Measurements from ENCODE around the gene PRR3. TPM values are rescaled to one million over a fixed set of nuclear protein-coding genes. Genes with fewer than 3 reads are reported as not detected.

PRR3 gene
- total RNA-seq, 2 experiments from 2014 or later = 21.7 to 22.0 TPM

DNA sequence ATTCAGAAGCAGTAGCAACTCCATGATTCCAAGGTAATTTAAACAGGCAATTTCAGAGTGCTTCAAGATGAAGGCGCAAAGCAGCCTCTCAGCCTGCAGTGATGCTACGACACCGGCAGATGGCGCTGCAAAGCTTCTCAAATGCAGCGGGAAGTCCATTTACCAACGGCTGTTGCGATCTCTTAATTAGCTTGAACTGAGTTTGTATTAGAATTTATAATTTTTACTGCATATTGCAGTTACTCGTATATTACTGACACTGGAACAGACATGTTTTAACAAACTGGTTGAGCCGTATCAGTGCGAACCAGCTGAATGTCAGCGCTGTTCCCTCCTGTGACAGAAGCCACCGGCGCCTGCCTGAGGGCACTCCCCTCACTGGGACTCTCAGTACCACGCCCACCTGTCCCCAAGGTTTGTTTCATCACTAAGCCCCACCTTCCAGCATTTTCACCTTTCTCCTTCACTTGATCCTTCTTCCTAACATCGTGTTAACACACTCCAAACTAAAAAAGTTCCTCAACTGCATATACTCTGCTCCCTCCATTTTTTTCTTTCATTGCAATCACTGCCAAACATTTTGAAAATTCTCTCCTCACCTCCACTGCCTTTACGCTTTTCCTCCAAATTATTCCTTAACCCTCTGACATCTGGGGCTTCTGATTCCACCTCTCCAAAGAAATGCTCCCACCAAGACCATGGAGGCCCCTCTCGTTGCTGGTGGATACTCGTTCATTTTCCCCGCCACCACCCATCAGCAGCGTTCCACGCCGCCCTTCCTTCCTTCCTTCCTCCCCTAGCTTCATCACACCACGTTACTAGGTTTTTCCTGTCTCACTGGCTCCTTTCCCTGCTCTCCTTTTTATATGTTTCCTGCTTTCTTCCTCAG is 15.3 kb upstream of the PRR3 start:
- peaks cover 2% of the 10 kb centered on the region for H3K36me3 Mint-ChIP-seq (ENCODE audit: low read depth)
- peak; percentile 89 for DNase-seq
- no peaks in the 10 kb centered on the region for H3K9me3 Mint-ChIP-seq
- CTCF ChIA-PET = interaction anchor here (0.6 to 15.5 kb wide), 30 partner anchors 8 to 545 kb away, joined by 3 to 367 read pairs (median 5); partner anchors contain the start of genes DHX16, GNL1 and PRR3
- peak overlapping the region; percentile 71 for H3K4me3 Mint-ChIP-seq
- no peaks in the 10 kb centered on the region for H3K27me3 Mint-ChIP-seq (ENCODE audit: low read depth)
- H3K27ac Mint-ChIP-seq = peak overlapping the region; percentile 20
- intact Hi-C loops (cut with micrococcal nuclease) = loop anchor here (1.0 to 5.0 kb wide), 8 partner anchors 30 to 545 kb away; partner anchors contain the start of genes ABCF1, DHX16 and VARS2
- peaks cover 41% of the 10 kb centered on the region for H3K4me1 Mint-ChIP-seq (ENCODE audit: low read depth)

DNA sequence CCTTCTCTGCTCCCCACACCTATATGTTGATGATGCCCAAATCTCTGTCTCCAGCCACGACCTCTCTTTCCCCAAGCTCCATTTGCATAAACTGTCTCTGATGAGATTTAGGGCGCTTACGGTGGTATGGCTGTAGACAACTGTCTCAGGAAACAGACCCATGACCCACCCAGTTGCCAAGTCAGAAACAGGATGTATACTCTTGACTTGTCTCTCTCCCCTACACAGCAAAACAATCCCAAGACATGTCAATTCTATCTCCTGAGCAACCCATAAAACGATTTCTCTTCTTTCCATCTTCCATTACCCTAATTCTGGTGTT is 14.7 kb upstream of the PRR3 start:
- no peaks in the 10 kb centered on the region for H3K9me3 Mint-ChIP-seq
- CTCF ChIA-PET = interaction anchor here (1.0 to 15.5 kb wide), 16 partner anchors 11 to 545 kb away, joined by 3 to 367 read pairs (median 9); partner anchors contain the start of gene GNL1
- peak overlapping the region; percentile 71 for H3K4me3 Mint-ChIP-seq
- no peaks in the 10 kb centered on the region for H3K27me3 Mint-ChIP-seq (ENCODE audit: low read depth)
- intact Hi-C loops (cut with micrococcal nuclease) = loop anchor here (5.0 kb wide), 2 partner anchors 130 to 370 kb away; partner anchors contain the start of gene VARS2
- H3K27ac Mint-ChIP-seq = peak overlapping the region; percentile 20
- DNase-seq = peak; percentile 31
- peaks cover 41% of the 10 kb centered on the region for H3K4me1 Mint-ChIP-seq (ENCODE audit: low read depth)
- H3K36me3 Mint-ChIP-seq (ENCODE audit: low read depth) = peaks cover 2% of the 10 kb centered on the region

DNA sequence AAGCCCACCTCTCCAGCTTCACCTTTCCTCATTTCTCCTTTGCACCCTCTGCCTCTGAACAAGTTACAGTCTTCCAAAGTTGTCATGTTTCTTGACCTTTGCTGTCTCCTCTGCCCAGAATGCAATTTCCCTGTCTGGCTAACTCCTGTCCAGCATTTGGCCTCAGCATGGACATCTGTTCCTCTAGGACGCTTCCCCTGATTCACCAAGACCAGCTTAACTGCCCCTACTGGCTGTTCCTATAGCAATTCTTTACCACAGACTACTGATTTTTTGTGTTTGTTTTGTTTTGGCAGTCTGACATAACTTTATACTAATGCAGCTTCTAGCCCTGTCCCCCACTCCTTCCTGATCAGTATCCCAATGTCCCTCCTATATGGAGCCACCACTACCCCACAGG is 14.2 kb upstream of the PRR3 start:
- Mint-ChIP-seq H3K4me1 (ENCODE audit: low read depth) (peaks cover 36% of the 10 kb centered on the region), H3K4me3 (no peak overlapping the region), H3K36me3 (ENCODE audit: low read depth) (peaks cover 2% of the 10 kb centered on the region), H3K27me3 (ENCODE audit: low read depth) (no peaks in the 10 kb centered on the region), H3K27ac (peak overlapping the region; percentile 20), H3K9me3 (no peaks in the 10 kb centered on the region)
- CTCF ChIA-PET = interaction anchor here (0.6 to 15.5 kb wide), 15 partner anchors 11 to 544 kb away, joined by 3 to 367 read pairs (median 6); partner anchors contain the start of gene GNL1
- intact Hi-C loops (cut with micrococcal nuclease) = loop anchor here (5.0 kb wide), 2 partner anchors 131 to 369 kb away; partner anchors contain the start of gene VARS2
- no peak for DNase-seq

DNA sequence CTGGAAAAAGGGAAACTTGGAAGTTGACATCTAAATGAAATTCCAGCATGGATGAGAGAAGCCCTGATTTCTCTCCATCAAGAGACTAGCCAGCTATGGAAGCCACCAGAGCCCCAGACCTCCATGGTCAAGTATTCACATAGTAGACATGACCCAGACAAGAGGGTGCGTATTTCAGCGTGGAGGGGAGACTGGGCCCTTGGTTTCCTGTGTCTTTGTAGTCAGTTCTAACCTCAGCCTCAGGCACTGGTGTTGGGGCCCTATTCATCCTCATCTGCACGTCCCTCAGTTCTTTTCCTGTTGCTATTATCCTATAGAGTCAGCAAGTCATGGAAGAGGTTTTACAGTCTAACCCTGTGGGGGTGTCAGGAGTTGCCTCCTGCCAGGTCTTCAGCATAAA is 13.3 kb upstream of the PRR3 start:
- H3K9me3 Mint-ChIP-seq = no peaks in the 10 kb centered on the region
- peaks cover 7% of the 10 kb centered on the region for H3K36me3 Mint-ChIP-seq (ENCODE audit: low read depth)
- H3K4me1 Mint-ChIP-seq (ENCODE audit: low read depth) = peaks cover 33% of the 10 kb centered on the region
- no peaks in the 10 kb centered on the region for H3K27me3 Mint-ChIP-seq (ENCODE audit: low read depth)
- peak; percentile 39 for DNase-seq
- no peak overlapping the region for H3K4me3 Mint-ChIP-seq
- CTCF ChIA-PET = interaction anchor here (1.0 to 15.5 kb wide), 19 partner anchors 10 to 141 kb away, joined by 3 to 367 read pairs (median 6); partner anchors contain the start of gene GNL1
- H3K27ac Mint-ChIP-seq = peak overlapping the region; percentile 71
- intact Hi-C loops (cut with micrococcal nuclease) = loop anchor here (1.0 to 5.0 kb wide), 4 partner anchors 48 to 368 kb away; partner anchors contain the start of gene VARS2

DNA sequence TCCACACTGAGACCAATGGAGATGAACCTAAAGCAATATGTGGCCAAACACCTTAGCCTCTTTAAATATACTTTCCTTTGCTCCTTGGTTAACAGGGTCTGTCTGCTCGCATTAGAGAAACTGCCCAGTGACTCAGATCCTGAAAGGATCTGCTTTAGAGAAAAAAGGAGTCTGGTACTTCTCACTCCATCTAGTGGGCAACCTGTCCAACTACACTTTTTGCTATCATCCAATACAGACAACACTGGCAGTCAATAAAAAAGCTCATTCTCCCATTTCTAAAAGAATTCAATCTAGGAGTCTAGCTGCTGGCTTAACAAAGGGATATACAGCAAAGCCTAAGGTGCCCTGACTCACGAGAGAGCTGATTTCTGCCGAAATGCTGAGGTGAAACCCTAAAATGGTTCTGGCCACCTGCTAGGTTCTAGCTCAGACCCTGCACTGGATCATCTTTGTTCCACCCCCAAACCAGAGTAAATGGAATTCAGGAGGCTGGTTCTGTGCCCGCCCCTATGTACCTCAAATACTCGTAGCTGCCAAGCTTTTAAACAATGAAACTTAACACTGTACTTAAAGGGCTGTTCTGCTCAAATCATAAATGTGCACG is 12.3 kb upstream of the PRR3 start:
- peaks cover 11% of the 10 kb centered on the region for H3K36me3 Mint-ChIP-seq (ENCODE audit: low read depth)
- no peak overlapping the region for H3K4me3 Mint-ChIP-seq
- H3K27ac Mint-ChIP-seq = no peak overlapping the region

DNA sequence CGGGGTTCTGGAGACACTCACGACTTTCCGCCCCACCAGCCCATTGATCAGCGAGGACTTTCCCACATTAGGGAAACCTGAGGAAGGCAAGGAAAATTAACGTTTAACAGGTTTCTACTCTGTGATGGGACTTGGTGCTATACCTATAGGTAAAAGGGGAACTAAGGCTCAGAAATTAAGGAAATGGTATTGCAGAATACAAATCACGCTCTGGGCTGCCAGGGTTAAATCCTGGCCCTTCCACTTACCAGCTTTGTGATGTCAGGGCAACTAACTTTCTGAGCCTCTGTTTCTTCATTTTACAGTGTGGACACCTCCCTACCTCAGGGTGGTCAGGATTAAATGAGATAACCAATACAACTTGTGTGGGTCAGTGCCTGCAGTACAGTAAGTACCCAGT is 9.6 kb upstream of the PRR3 start:
- H3K4me1 Mint-ChIP-seq (ENCODE audit: low read depth) = peaks cover 23% of the 10 kb centered on the region
- H3K36me3 Mint-ChIP-seq (ENCODE audit: low read depth) = peaks cover 26% of the 10 kb centered on the region
- no peak overlapping the region for H3K4me3 Mint-ChIP-seq
- H3K9me3 Mint-ChIP-seq = no peaks in the 10 kb centered on the region
- H3K27ac Mint-ChIP-seq = no peak overlapping the region
- intact Hi-C loops (cut with micrococcal nuclease) = no loop called here
- no peaks in the 10 kb centered on the region for H3K27me3 Mint-ChIP-seq (ENCODE audit: low read depth)
- CTCF ChIA-PET = interaction anchor here (0.9 to 15.5 kb wide), 6 partner anchors 46 to 94 kb away, joined by 3 to 367 read pairs (median 20); no protein-coding TSS in a partner anchor
- DNase-seq = no peak

More for the DNA sequence above, 12.3 kb upstream of the PRR3 start:
- intact Hi-C loops (cut with micrococcal nuclease) = loop anchor here (1.0 to 5.0 kb wide), 4 partner anchors 48 to 368 kb away; partner anchors contain the start of gene VARS2
- H3K27me3 Mint-ChIP-seq (ENCODE audit: low read depth) = no peaks in the 10 kb centered on the region
- DNase-seq = peak; percentile 38
- CTCF ChIA-PET = interaction anchor here (0.7 to 15.5 kb wide), 31 partner anchors 9 to 186 kb away, joined by 3 to 367 read pairs (median 5); partner anchors contain the start of genes ABCF1, GNL1 and PRR3
- no peaks in the 10 kb centered on the region for H3K9me3 Mint-ChIP-seq
- H3K4me1 Mint-ChIP-seq (ENCODE audit: low read depth) = peaks cover 33% of the 10 kb centered on the region

DNA sequence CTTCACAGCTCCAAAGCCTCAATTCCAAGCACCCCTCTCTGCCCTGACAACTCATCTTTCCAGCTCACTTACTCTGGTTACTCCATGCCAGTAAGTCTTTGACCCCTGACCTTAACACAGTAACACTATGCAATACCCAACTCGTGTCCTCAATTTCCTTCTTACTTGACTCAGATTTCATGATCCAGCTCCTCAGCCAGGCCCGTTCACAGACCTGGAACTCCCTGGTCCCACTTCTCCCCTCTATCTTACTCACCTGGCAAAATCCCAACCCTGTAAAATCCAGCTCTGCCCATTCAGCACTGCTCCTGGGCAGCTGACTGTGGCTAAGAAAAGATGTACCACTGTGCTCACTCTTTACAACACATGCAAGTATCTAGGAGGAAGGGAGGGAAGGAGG is 8.7 kb upstream of the PRR3 start:
- no peak for DNase-seq
- intact Hi-C loops (cut with micrococcal nuclease) = no loop called here
- H3K4me3 Mint-ChIP-seq = no peak overlapping the region
- no peaks in the 10 kb centered on the region for H3K27me3 Mint-ChIP-seq (ENCODE audit: low read depth)
- no peaks in the 10 kb centered on the region for H3K9me3 Mint-ChIP-seq
- H3K36me3 Mint-ChIP-seq (ENCODE audit: low read depth) = peaks cover 33% of the 10 kb centered on the region
- H3K4me1 Mint-ChIP-seq (ENCODE audit: low read depth) = peaks cover 18% of the 10 kb centered on the region
- H3K27ac Mint-ChIP-seq = no peak overlapping the region
- CTCF ChIA-PET = interaction anchor here (0.6 to 15.5 kb wide), 5 partner anchors 47 to 124 kb away, joined by 3 to 367 read pairs (median 4); partner anchors contain the start of gene DHX16

DNA sequence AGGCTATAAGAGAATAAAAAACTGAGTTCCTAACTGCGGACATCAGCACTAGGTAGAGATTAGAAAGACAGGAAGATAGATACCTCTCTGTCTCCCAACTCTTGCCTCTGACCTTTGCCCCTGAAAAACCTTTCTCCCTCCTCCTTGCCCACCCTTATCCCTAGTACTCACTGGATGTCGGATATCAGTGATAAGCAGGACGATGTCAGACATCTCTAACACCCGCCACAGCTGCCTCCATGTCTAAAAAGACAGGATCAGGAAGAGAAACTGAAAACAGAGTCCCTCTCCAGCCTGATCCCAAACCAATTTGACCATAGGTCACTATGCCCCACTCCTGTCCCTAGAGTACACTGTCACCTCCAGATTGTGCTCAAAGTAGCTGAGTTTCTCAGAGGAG is 2.7 kb upstream of the PRR3 start:
- Mint-ChIP-seq H3K36me3 (ENCODE audit: low read depth) (peaks cover 46% of the 10 kb centered on the region), H3K27ac (peak overlapping the region; percentile 6), H3K27me3 (ENCODE audit: low read depth) (no peaks in the 10 kb centered on the region), H3K9me3 (no peaks in the 10 kb centered on the region), H3K4me1 (ENCODE audit: low read depth) (peaks cover 32% of the 10 kb centered on the region), H3K4me3 (peak overlapping the region; percentile 42)
- intact Hi-C loops (cut with micrococcal nuclease) = loop anchor here (10.0 kb wide), 1 partner anchor 490 kb away; the partner anchor contains the start of genes POLR1H and PPP1R11
- CTCF ChIA-PET = interaction anchor here (0.9 to 6.3 kb wide), 3 partner anchors 12 to 101 kb away, joined by 3 to 70 read pairs (median 36); no protein-coding TSS in a partner anchor
- no peak for DNase-seq

DNA sequence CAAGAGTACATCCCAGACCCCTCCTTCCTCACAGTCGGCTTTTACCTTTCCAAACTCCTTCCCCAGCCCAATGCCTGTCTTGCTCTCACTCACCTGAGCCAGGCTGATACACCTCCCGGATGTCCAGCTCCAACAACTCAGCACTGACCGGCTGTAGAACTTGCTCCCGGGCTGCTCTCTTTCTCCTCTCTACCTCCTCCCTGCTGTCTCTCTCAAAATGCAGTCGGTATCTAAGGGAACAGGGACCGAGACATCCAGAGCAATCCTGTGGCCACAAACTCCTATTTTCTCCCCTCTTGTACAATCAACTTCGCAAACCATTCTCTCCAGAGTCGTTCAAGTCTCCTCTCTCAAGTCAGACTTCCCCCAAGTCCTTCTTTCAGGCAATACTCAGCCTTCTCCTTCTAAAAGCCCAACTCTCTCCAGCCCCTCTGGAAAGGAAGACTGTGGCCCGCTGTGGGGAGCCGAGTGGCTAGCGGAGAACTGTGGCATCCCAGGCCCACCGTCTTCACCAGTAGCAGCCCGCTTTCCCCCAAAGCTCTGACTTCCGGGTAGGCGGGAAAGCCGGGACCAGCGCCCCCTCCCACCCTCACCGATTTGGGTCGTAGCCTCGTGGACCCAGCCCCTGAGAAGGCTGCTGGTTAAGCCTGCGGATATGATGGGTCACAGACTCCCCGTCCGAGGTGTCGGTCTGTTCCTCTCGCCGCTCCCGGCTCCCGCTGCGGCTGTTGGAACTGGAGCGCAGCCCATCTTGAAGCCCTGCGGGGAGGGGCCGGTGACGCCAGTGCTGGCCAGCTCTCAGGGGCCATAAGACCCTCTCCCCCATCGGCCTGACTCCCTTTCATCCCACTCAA is 1.9 kb upstream of the PRR3 start:
- Mint-ChIP-seq H3K9me3 (no peaks in the 10 kb centered on the region), H3K4me1 (ENCODE audit: low read depth) (peaks cover 38% of the 10 kb centered on the region), H3K4me3 (peak overlapping the region; percentile 99), H3K27ac (peak overlapping the region; percentile 100), H3K27me3 (ENCODE audit: low read depth) (no peaks in the 10 kb centered on the region), H3K36me3 (ENCODE audit: low read depth) (peaks cover 46% of the 10 kb centered on the region)
- intact Hi-C loops (cut with micrococcal nuclease) = loop anchor here (5.0 to 10.0 kb wide), 4 partner anchors 182 to 490 kb away; partner anchors contain the start of genes POLR1H, PPP1R11 and VARS2
- CTCF ChIA-PET = interaction anchor here (0.9 to 6.3 kb wide), 4 partner anchors 12 to 102 kb away, joined by 3 to 70 read pairs (median 20); no protein-coding TSS in a partner anchor
- no peak for DNase-seq

DNA sequence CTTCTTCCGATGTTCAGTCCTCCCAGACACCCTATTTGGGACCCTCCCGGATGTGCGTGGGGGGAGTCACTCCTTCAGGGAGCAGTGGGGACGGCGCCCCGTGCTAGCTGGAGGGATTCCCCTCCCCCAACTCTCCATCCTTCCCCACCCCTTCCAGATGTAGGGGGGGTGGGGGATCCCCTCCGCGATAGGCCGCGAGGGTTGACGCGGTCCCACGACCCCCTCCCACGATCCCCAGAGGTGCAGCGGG is 1.4 kb upstream of the PRR3 start:
- H3K27me3 Mint-ChIP-seq (ENCODE audit: low read depth) = no peaks in the 10 kb centered on the region
- H3K36me3 Mint-ChIP-seq (ENCODE audit: low read depth) = peaks cover 43% of the 10 kb centered on the region
- H3K4me1 Mint-ChIP-seq (ENCODE audit: low read depth) = peaks cover 38% of the 10 kb centered on the region
- H3K27ac Mint-ChIP-seq = peak overlapping the region; percentile 100
- no peaks in the 10 kb centered on the region for H3K9me3 Mint-ChIP-seq
- H3K4me3 Mint-ChIP-seq = peak overlapping the region; percentile 99
- no peak for DNase-seq
- CTCF ChIA-PET = interaction anchor here (1.7 to 6.3 kb wide), 3 partner anchors 13 to 72 kb away, joined by 4 to 70 read pairs (median 36); no protein-coding TSS in a partner anchor
- intact Hi-C loops (cut with micrococcal nuclease) = loop anchor here (1.0 to 10.0 kb wide), 13 partner anchors 16 to 491 kb away; partner anchors contain the start of genes ABCF1, HLA-E, MDC1 and MRPS18B
